Activated T-helper 1 cell treated with anti-CD3 and anti-CD28 coated beads, Interleukin-2, amount 50 U/mL, for 16 hours (primary cell): ENCODE data around the gene OGA.

Experiments
- DNase-seq, 2 donors: peaks; one replicate each; pipeline ENCODE4 v3.0.0-alpha.2; 2020; ENCODE audit warnings: low read depth in 1 of 2, low spot score in 1 of 2

OGA gene

DNA sequence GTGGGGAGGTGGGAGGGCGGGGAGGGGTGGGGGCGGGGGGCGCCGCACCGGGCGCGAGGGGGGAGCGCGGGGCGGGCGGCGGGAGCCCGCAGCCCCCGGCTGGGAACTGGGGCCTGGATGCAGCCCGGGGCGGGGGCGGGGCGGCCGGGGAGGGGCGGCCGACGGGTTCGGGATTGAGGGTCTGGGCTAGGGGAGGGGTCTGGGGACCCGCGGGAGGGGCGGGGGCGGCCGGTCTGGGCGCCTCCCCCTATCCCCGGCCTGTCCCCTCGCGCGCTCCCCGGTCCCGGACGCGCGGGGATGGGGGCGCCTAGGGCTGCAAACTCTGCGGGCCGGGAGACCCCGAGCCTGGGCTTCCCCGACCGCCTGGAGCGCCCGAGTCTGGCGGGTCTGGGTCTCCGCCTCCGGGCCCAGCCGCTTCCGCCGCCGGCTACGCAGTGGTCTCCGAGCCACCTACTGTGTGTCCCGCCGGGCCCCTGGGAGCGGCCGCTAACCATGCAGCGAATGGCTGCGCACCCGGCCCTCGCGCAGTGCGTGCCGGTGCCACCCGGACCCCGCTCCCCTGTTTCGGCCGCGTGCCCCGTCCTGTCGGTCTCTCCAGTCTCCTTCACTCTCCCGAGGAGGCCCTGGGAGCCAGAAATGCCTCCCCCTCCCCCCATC lies 42.0 kb downstream of the OGA start:
- DNase-seq = no peak

DNA sequence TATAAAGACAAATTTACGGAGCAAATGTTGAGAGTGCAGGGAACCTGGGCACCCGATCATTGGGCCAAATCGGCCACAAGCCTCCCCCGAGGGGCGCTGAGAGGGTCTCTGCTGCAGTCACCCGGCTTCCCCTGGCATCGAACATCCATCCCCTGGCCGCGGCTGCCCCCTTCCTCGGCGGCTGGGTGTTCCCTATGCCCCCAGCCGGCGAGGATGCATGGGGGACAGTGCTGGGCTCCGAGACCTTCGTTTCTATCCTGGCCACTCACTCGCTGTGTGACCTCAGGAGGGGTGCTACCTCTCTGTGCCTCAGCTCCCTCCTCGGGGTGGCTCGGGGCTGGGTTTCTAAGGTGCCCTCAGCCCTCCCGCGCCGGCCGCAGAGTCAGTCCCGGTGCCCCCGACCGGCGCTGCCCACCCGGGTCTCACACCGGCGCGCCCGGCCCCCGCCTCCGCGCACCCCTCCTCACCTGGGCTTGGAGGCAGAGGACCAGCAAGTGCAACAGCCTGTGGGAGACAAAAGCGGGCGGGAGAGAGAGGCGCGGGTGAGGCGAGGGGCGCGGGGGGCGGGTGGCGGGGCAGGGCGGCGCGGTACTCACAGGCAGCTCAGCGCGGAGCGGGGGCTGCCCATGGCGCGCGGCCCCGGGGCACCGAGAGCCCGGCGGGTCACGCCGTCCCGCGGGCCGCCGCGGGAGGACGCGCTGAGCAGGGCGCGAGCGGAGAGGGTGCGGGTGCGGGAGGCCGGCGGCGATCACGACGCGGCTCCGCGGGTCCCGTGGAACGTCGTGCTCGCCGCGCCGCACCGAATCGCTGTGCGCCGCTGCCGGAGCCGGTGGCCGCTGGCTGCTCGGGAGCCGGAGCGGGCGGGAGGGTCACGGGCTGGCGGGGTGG lies 42.7 kb downstream of the OGA start, which contains the start of gene FGF8:
Gene FGF8, minus strand, starts transcription at position 842 of the 888 bp plus-strand sequence. Its CDS starts 214 bp downstream, at position 628.
- DNase-seq = no peak

DNA sequence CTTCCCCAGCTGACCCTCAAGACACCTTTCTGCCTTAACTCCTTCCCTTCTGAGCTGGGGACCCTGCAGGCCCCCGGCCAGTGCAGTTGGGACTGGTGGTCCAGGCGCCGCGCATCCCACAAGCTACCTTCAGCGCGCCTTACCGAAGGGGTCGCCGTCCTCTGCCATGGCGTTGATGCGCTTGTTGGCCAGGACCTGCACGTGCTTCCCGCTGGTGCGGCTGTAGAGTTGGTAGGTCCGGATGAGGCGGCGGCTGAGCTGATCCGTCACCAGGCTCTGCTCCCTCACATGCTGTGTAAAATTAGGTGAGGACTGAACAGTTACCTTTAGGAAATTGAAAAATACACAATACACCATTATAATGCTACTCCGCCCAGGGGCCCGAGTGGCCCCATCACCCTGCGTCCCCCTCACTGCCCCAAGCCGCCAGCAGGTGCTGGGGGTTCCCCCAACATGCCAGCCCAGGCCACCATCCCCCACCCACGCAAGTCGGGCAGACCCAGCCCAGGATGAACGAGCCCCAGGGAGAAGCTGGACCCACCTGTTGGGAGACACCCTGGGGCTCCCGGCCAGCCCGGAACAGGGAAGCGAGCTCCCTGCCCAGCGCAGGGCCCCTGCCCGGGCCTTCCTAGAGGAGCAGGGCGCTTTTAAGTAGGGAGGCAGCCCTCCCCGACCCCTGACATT lies 43.5 kb downstream of the OGA start:
- DNase-seq = no peak

DNA sequence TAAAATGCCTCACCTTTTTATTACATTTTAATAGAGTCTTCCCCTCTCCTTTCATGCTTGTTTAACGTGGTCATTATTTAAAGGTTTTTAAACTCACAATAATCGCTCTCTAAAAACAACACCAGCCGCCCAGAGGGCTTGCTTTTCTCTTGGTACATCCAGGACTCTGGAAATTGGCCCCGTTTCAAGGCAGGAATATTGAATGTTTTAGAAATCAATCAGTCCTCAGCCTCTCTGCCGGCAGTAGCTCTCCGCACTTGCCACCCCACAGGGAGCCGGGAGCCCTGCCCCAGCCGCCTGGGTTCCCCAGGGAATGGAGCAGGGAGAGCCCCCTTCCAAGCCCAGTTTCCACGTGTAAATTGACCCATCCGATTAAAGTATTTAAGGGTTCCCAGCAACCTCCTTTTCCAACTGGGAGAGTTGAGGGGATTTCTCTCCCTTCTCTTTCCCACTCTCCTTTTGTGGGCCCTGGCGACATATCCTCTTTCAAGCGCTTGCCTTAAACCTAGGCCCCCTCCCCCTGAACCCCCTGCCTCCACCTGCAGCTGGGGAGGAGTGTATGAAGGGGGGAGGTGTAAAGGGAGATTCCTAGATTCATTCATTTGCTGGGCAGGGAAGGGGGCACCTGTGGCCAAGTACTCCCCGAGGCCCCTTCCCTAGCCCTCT lies 44.2 kb downstream of the OGA start:
- no peak for DNase-seq

DNA sequence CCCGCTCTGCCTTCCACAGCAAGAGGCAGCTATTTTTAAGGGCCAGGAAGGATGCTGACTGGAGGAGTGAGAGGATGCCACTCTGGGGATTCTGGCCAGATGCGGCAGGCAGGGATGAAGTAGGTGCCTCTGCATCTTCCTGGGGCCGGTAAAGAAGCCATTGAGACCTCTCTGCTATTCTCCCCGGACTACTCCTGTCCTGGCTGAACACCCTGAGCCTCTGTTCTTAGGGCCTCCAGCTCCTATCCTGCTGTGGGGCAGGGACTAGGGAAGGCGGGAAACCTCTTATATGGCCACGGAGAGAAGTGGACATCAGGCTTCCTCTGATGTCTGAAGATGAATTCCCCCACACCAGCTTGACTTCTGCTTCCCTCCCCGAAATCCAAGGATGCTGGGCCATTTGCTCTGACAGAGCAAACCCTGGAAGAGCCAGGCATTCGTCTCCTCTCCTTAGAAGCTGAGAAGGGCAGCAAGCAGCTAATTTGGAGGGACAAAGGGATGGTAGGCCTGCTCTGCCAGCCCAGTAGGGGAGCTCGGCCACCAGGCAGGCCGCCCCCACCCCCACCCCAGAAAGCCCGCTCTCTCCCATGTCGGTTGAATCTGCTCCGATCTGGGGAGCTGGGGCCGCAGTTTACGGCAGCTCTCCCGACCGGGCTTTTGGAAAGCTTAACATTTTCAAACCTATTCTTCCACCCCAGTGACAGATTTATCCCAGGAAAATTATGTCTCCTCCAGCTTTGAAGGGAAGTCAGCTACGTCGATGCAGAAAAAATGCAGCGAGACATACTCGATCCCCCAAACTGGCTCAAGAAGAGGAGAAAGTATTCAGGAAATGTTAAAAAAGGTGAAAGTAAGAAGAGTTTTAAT lies 45.1 kb downstream of the OGA start:
- DNase-seq = no peak

DNA sequence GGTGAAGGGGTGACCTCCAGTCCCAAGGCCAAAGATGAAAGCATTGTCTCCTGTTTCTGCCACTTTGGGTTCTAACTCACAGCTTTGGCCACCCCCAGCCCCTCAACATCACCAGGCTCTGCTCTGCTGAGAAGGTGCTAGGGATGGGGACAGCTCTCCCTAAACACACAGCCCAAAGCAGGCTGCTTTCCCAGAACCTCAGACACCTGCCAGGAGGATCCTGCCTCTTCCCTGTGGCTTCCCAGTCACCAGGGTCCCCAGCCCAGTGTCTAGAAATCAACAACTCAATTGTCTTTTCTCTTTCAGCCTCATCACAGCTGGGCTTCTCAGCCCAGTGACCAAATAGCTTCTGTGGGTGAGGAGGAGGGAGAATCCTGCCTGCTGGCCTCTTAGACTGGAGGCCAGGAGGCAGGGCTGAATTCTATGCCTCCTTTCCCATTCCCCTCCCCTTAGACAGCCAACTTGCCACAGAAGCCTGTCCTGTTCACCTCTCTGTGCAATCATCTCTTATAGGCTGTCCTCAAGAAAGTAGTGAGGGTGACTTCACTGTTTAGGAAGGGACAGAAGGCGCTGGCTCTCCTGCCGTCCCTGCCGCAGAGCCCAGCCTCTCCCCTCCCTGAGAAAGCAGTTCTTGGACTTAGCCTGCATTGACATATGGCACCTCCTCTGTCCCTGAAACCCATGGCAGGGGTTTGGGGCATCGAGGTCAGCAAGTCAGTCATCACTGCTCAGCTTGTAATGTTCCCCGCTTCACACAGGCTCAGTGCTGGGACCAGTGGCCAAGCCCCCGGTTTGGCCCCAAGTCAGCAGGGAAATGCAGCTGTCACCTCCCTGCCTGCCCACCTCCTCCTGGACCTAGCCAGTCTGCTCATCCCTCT lies 46.0 kb downstream of the OGA start:
- no peak for DNase-seq

DNA sequence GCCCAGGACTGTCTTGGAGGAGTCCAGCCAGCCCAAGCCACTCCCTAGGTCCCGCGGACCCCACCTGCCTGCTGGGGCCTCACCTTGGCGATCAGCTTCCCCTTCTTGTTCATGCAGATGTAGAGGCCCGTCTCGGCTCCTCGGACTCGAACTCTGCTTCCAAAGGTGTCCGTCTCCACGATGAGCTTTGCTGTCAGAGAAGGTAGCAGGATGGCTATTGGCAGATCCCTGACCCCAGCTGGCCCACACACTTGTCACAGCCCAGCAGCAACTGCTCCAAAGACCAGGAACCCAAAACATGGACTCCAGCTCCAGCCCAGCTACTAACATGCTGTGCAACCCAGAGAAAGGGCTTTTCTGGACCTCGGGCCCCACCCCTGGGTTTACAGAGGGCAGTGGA lies 46.9 kb downstream of the OGA start:
- no peak for DNase-seq

DNA sequence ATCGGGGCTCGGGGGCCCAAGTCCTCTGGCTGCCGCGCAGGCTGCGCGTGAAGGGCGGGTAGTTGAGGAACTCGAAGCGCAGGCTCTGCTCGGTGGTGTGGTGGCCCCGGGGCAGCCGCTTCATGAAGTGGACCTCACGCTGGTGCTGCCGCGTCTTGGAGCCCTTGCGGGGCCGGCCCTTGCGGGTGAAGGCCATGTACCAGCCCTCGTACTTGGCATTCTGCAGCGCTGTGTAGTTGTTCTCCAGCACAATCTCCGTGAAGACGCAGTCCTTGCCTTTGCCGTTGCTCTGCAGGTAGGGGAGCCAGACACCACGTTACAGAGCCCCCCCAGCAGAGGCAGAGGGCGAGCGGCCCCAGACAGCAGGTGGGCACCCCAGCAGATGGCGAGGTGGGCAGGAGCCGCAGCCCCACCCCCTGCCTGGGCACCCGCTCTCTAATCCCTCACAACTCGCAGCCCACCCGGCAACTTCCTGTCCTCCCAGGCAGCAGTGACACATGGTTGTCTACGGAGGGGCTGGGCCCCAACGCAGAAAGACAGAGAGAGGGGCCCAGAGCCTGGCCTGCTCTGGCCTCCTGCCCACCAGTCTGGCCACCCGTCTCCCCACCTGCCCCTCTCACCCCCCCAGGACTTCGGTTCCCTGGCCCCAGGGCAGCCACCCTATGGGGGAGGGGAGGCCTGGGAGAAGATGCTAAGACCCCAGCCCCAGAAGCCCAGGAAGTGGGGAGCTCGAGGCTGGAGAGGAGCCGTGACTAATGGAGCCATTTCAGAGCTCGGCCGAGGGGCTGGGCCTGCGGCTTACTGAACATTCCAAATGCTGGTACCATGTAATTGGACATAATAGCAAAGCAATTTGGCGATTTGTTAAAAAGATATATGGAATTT lies 47.7 kb downstream of the OGA start:
- no peak for DNase-seq

DNA sequence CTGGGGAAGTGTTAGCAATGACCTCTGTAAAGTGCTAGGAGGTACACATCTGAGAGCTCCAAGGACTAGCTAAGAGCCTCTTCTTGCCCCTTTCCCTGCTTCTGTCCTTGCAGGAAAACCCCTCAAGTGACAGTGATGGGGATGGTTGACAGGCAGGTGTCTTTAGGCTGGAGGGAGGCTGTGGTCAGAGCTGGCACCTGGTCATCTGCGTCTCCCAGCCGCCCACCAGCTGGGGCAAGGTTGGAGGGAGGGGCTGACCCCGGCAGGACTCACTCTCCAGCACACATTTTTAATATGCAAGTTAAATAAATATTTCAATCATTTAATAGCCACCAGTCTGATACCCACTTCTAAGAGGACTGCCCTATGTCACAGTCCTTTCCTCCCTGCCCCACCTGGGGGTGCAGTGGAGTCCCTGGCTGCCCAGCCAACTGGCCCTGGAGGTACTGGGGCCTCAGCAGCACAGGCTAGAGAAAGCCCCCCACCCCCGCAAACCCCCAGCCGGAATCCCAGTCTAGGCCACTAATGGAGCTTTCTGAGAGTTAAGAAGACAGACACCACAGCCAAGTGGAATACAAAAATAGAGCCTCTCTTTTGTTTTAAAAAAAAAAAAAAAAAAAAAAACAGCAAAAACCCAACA lies 48.6 kb downstream of the OGA start:
- no peak for DNase-seq

DNA sequence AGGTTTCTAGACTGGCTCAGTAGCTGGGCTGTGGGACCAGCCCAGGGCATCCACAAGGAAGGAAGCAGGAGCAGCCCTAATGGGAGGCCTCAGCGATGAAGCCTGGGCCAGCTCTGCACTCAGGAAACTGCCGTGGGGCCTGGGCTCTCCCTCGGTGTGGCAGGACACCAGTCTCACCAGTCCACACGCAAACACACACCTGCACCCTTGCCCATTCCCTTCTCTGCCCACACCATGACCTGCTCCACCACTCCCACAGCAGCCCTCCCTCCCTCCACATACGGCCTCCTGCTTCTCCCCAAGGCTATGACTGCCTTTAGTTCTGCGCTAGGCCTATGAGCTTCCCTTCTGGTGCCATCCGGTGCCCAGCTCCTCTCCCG lies 49.5 kb downstream of the OGA start:
- DNase-seq = no peak

DNA sequence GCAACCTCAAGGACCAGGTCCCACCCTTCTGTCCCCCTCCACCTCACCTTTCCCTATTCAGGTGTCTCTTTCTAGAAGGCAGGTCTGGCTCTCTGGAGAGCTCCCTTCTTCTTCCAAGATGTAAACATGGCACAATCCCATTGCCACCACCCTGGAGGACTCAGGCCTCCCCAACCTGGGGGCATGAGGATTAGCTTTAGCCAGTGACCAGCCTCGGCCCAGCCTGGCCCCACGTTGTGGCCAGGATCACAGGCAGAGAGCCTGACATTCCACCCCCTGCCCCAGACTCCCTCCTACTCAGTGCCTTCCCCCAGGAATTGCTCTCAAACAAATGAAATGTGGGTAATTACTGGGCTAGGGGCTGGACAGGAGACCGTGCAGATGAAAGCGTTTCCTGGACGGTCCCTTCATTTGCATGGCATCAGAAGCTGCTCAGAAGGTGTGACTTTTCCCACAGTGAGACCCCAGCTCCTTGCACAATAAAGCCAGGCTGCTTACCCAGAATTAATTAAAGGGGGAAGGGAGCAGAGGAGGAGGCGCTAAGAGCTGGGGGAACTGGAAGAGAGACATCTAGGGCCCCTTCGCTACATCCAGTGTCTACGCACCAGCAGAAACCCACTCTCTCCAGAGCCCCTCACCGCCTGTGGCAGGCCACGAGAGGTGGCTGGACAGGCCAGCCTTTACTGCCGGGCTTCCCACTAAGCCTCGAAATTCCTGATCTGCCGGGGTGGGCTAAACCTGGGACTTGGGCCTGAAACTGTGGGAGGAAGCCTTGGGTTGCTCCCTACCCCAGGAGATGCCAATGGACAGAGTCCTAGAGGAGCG lies 50.1 kb downstream of the OGA start:
- DNase-seq = no peak

DNA sequence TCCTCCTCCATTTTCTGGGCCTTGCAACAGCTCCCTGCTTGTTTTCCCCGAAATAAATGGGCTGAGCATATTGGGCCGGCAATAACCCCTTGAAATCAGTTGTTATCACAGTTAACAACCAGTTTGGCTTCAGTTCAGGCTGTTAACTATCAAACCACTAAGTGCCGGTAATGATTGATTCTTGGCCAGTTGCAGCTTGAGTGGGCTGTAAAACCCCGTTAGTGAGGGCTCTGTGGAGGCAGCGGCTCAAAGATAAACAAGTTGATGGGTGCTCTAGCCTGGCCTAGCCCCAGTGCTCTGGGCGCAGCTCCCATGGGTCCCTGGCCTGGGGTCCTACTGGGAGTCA lies 50.7 kb downstream of the OGA start:
- DNase-seq = no peak

DNA sequence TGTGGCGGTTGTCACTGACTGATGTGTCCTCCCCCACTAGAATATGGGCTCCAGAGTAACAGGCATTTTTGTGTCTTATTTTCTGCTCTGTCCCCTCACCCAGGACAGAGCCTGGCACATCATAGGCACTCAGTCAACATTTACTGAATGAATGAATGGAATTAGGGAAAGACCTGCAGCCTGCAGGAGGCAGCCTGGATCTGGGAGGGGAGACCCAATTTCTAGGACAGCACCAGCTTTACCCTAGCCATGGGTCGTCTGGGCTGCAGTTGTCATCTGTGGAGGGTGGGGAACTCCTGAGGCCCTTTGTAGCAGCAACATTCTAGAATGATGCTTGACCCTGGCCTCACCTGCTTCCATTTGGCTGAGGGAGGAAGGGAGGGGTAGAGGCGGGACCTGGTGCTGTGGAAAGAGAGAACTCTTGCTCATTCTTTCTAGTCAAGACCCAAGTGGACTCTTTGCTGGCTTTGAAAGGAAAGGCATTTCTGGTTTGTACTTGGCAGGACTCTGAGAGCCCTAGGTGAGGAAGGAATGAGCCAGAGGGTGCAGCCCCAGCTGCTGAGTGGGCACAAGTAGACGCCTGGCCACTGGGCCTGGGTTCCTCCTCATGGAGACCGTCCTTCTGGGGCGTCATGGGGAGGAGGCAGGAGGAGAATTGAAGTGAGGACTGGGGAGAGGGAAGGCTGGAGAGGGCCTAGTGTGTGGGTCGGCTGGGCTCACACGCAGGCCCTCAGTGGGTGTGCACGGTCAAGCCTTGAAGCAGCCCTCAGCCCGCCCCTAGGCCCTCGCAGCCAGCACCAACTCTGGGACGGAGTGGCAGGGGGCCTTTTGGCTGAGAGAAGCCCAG lies 51.3 kb downstream of the OGA start:
- DNase-seq = no peak

DNA sequence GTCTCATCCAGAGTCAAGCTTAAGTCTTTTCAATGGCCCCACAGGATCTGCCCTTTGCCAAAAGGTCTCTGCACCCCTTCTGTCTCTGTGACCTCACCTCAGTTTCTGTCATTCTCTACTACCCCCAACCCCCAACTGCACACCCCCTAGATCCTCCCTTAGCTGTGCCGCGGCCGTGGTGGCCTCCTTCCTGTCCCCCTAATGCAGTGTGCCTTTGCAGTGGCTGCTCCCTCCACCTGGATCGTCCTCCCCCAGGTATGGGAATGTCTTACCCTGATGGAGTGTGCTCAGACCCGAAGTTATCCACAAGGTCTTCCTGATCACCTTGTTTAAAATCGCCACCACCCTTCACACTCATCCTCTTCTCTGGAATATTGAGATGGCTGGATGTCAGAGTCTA lies 51.9 kb downstream of the OGA start:
- DNase-seq = no peak

DNA sequence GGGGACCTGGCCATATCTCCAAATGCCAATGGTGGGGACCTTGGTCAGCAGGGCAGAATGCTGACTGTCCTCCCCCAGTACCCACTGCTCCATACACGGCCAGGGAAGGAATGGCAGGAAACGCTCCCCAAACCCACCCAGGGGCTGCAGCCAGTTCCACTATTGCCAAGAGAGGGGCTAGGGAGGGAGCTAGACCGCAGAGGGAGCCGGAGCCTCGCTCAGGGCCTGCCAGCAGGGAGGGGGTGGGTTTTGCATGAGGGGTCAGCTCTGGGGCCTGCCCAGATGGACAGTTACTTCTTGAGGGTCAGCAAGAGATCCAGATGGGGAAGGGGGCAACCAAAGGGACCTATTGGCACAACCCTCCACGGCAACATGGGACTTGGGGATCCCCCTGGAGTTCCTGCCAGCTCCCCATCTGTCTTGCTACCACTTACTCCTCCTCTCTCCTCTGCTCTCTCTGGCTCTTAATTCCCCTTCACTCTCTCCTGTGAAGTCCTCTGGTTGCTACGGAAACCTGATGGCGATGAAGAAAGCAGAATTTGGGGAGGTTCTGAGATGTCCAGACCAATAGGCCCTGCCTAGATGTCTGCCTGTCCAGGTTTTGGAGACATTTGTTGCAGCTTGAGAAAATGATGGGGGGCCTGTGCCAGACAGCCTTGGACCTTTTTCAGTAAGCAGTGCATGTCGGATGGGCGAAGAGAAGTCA lies 55.0 kb downstream of the OGA start:
- DNase-seq = no peak

DNA sequence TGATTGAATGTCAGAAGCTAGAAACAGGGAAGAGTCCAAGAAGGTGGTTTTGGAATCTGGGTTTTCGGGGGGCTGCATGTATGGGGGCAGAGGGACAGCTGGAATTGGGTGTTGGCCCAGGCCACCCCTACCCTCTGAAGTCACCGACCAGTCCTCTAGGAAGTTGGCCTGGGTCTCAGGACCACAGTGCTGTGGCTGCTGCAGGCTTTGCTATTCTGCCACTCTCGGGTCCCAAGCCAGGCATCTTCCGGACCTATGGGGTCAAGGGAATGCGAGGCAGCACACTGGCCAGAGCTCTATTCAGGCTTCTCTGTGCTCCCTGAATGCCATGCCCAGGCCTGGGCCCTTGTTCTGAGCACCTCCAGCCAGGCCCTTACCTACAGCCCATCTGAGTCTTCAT lies 55.5 kb downstream of the OGA start:
- no peak for DNase-seq
